ENCODE measurements around the gene STK17B. TPM values are rescaled to one million over a fixed set of nuclear protein-coding genes. Genes with fewer than 3 reads are reported as not detected.
A peak's percentile ranks its signal among the peaks of the same experiment; 100 is the strongest.

STK17B gene
- total RNA-seq, 1 experiment from 2014 or later, result 14.9 TPM

- POLR2A ChIA-PET (ENCODE audit: unreplicated experiment), result no interaction called here
- Histone ChIP-seq H2AFZ (no peak overlapping the region), H3K4me2 (no peak overlapping the region), H3K79me2 (ENCODE audit: low read depth) (no peaks in the 10 kb centered on the region), H3K9me2 (ENCODE audit: insufficient read depth) (no peaks in the 10 kb centered on the region), H3F3A (ENCODE audit: insufficient read depth, low read depth) (no peaks in the 10 kb centered on the region), H3K4me1 (replicated peaks; ENCODE audit: insufficient read depth) (no peaks in the 10 kb centered on the region), H3K4me3 (no peak overlapping the region), H4K20me1 (ENCODE audit: insufficient read depth) (no peaks in the 10 kb centered on the region), H3K27ac (no peak overlapping the region), H3K36me3 (ENCODE audit: low read depth) (no peaks in the 10 kb centered on the region), H3K9me3 (ENCODE audit: insufficient read depth, low read depth) (0 out of 2 replicates have a peak, but pooled peaks cover 4% of the 10 kb centered on the region), H3K27me3 (ENCODE audit: insufficient read depth, low read depth) (no peaks in the 10 kb centered on the region)
- CTCF ChIA-PET, result no interaction called here
- no peak for DNase-seq
- TF ChIP-seq, protein P1, sequence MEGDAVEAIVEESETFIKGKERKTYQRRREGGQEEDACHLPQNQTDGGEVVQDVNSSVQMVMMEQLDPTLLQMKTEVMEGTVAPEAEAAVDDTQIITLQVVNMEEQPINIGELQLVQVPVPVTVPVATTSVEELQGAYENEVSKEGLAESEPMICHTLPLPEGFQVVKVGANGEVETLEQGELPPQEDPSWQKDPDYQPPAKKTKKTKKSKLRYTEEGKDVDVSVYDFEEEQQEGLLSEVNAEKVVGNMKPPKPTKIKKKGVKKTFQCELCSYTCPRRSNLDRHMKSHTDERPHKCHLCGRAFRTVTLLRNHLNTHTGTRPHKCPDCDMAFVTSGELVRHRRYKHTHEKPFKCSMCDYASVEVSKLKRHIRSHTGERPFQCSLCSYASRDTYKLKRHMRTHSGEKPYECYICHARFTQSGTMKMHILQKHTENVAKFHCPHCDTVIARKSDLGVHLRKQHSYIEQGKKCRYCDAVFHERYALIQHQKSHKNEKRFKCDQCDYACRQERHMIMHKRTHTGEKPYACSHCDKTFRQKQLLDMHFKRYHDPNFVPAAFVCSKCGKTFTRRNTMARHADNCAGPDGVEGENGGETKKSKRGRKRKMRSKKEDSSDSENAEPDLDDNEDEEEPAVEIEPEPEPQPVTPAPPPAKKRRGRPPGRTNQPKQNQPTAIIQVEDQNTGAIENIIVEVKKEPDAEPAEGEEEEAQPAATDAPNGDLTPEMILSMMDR (conservative IDR thresholded peaks at IDR 0.05), result no peak
- no peak for TF ChIP-seq EZH2 (IDR thresholded peaks at IDR 0.05; ENCODE audit: low read depth)
- intact Hi-C loops (cut with micrococcal nuclease; ENCODE audit: unreplicated experiment), result loop anchor here (5.0 kb wide), 1 partner anchor 322 kb away; no protein-coding TSS in a partner anchor
- TSS peak; percentile 20 for BruUV-seq (replicated peaks)
These were observed 41.1 kb downstream of the STK17B start for GRCh38 chr2:196130039-196130825.

DNA sequence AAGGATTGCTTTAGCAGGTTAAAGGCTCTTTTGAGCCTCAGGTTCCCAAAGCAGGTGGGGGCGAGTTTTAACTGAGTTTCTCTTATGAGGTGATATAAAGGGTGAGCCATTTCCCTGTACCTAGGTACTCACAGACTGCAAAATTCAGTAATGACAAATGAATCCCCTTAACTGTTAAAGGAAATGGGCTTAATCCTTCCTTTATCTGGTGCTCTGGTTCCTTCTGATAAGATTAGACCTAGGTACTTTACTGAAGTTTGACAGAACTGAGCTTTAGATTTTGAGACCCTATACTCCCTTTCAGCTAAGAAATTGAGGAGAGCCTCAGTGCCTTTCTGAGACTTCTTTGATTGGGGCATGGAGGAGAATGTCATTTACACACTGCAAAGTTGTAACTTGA lies 42.6 kb downstream of the STK17B start:
- Histone ChIP-seq H3K4me1 (replicated peaks; ENCODE audit: insufficient read depth) (no peaks in the 10 kb centered on the region), H3K27ac (no peak overlapping the region), H3K27me3 (ENCODE audit: insufficient read depth, low read depth) (no peaks in the 10 kb centered on the region), H3F3A (ENCODE audit: insufficient read depth, low read depth) (no peaks in the 10 kb centered on the region), H3K36me3 (ENCODE audit: low read depth) (no peaks in the 10 kb centered on the region), H3K4me3 (no peak overlapping the region), H3K9me3 (ENCODE audit: insufficient read depth, low read depth) (0 out of 2 replicates have a peak, but pooled peaks cover 4% of the 10 kb centered on the region), H3K9me2 (ENCODE audit: insufficient read depth) (no peaks in the 10 kb centered on the region), H3K79me2 (ENCODE audit: low read depth) (no peaks in the 10 kb centered on the region), H4K20me1 (ENCODE audit: insufficient read depth) (no peaks in the 10 kb centered on the region), H2AFZ (no peak overlapping the region), H3K4me2 (no peak overlapping the region)
- DNase-seq, result no peak
- POLR2A ChIA-PET (ENCODE audit: unreplicated experiment), result no interaction called here
- TF ChIP-seq, protein P1 (conservative IDR thresholded peaks at IDR 0.05), result no peak
- no peak for TF ChIP-seq EZH2 (IDR thresholded peaks at IDR 0.05; ENCODE audit: low read depth)
- CTCF ChIA-PET, result no interaction called here
- intact Hi-C loops (cut with micrococcal nuclease; ENCODE audit: unreplicated experiment), result no loop called here
- BruUV-seq (replicated peaks), result no TSS peak

DNA sequence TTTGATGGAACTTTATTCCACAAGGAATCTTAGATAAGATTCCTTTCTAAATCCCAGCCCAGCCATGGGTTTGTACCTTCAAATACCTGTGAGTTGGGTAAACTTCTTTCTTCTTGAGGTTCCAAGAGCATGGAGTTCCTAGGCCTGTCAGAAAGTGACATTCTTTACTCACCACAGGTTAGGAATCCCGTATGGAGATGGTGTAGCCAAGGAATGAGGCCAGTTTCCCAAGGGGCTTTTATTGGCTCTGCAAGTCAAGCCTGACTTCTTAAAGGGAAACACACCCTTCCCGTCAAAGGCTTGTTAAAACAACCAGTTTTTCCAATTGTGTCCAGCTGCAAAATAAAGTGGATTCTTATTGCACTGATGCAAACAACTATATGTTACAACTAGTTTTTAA lies 45.8 kb downstream of the STK17B start:
- BruUV-seq (replicated peaks), result no TSS peak
- no peaks in the 10 kb centered on the region for H3K4me1 ChIP-seq (replicated peaks; ENCODE audit: insufficient read depth)
- H3F3A ChIP-seq (ENCODE audit: insufficient read depth, low read depth), result no peaks in the 10 kb centered on the region
- no peak overlapping the region for H3K4me2 ChIP-seq
- no peak overlapping the region for H2AFZ ChIP-seq
- no peak for TF ChIP-seq EZH2 (IDR thresholded peaks at IDR 0.05; ENCODE audit: low read depth)
- TF ChIP-seq, protein P1 (conservative IDR thresholded peaks at IDR 0.05), result no peak
- CTCF ChIA-PET, result interaction anchor here (0.7 kb wide), 1 partner anchor 40 kb away, joined by 16 read pairs; no protein-coding TSS in a partner anchor
- DNase-seq, result no peak
- H3K27ac ChIP-seq, result no peak overlapping the region
- H3K9me3 ChIP-seq (ENCODE audit: insufficient read depth, low read depth), result 0 out of 2 replicates have a peak, but pooled peaks cover 4% of the 10 kb centered on the region
- no peaks in the 10 kb centered on the region for H3K27me3 ChIP-seq (ENCODE audit: insufficient read depth, low read depth)
- no peaks in the 10 kb centered on the region for H3K9me2 ChIP-seq (ENCODE audit: insufficient read depth)
- H3K79me2 ChIP-seq (ENCODE audit: low read depth), result no peaks in the 10 kb centered on the region
- POLR2A ChIA-PET (ENCODE audit: unreplicated experiment), result no interaction called here
- H4K20me1 ChIP-seq (ENCODE audit: insufficient read depth), result no peaks in the 10 kb centered on the region
- no peak overlapping the region for H3K4me3 ChIP-seq
- intact Hi-C loops (cut with micrococcal nuclease; ENCODE audit: unreplicated experiment), result no loop called here
- H3K36me3 ChIP-seq (ENCODE audit: low read depth), result no peaks in the 10 kb centered on the region

All from PC-9 (cell line).